GM12892 (cell line): ENCODE measurements around the gene C2CD2L. TPM values are rescaled to one million over a fixed set of nuclear protein-coding genes. Genes with fewer than 3 reads are reported as not detected.
A peak's percentile ranks its signal among the peaks of the same experiment; 100 is the strongest.
"Not testable (repeated sequence)": the region's sequence is repeated elsewhere in the genome, so short reads cannot be mapped to it uniquely, and the experiment has no call there.

Experiments used
- DNase-seq: peaks from one replicate; pipeline ENCODE4 v3.0.0; 2011; ENCODE audit not compliant: insufficient read length
- FAIRE-seq: peaks from 2 replicates; lab custom pipeline; 2011; peaks lifted over from hg19 to GRCh38; lab: Jason Lieb, UNC
- POLR2A ChIP-seq: IDR thresholded peaks from 2 replicates; pipeline ENCODE4 v1.6.1; 2011; ENCODE audit warnings: low read depth, low read length, control low read depth
- POLR2AphosphoS5 ChIP-seq: IDR thresholded peaks from 2 replicates; pipeline ENCODE4 v1.6.1; 2011; ENCODE audit warnings: low read depth, low read length, control low read depth
- TAF1 ChIP-seq: IDR thresholded peaks from 2 replicates; pipeline ENCODE4 v1.6.1; 2011; ENCODE audit warnings: low read depth, mild to moderate bottlenecking, control low read depth, low read length, borderline replicate concordance
- polyA plus RNA-seq: library from polyadenylated mRNA; unstranded; fragments of >200 nt; gene quantifications from one replicate; pipeline ENCODE4 v1.2.1, GENCODE V29; 2012; ENCODE audit warnings: missing spikeins, inconsistent platforms; ENCODE audit not compliant: missing spikeins

C2CD2L gene
- 4.0 TPM for polyA plus RNA-seq

GRCh38 chr11:119106564-119107537, at the start of gene C2CD2L:
Gene C2CD2L (plus strand): TSS chr11:119107344. CDS start chr11:119107742, 398 bp downstream.
- DNase-seq (peak; percentile 98), FAIRE-seq (peak; percentile 99)
- TF ChIP-seq POLR2A (peak; percentile 77), POLR2AphosphoS5 (peak; percentile 64; the same call in 1 of the 2 replicates), TAF1 (no peak)

- FAIRE-seq, DNase-seq: not testable (repeated sequence)
Measured at GRCh38 chr11:119059128-119059527, 48.0 kb upstream of the C2CD2L start.

GRCh38 chr11:119061256-119061655, 45.9 kb upstream of the C2CD2L start:
- no peak for TF ChIP-seq POLR2A
- TF ChIP-seq TAF1, result no peak
- TF ChIP-seq POLR2AphosphoS5, result no peak
- FAIRE-seq (no peak), DNase-seq (no peak)

GRCh38 chr11:119062779-119063178, 44.4 kb upstream of the C2CD2L start:
- TF ChIP-seq POLR2A (no peak), TAF1 (no peak), POLR2AphosphoS5 (no peak)
- FAIRE-seq, result no peak
- DNase-seq, result no peak

- FAIRE-seq (peak; percentile 80), DNase-seq (no peak)
- TF ChIP-seq POLR2A, result no peak
- TF ChIP-seq POLR2AphosphoS5, result no peak
- no peak for TF ChIP-seq TAF1
Measured at GRCh38 chr11:119065369-119065768, 41.8 kb upstream of the C2CD2L start.

DNA sequence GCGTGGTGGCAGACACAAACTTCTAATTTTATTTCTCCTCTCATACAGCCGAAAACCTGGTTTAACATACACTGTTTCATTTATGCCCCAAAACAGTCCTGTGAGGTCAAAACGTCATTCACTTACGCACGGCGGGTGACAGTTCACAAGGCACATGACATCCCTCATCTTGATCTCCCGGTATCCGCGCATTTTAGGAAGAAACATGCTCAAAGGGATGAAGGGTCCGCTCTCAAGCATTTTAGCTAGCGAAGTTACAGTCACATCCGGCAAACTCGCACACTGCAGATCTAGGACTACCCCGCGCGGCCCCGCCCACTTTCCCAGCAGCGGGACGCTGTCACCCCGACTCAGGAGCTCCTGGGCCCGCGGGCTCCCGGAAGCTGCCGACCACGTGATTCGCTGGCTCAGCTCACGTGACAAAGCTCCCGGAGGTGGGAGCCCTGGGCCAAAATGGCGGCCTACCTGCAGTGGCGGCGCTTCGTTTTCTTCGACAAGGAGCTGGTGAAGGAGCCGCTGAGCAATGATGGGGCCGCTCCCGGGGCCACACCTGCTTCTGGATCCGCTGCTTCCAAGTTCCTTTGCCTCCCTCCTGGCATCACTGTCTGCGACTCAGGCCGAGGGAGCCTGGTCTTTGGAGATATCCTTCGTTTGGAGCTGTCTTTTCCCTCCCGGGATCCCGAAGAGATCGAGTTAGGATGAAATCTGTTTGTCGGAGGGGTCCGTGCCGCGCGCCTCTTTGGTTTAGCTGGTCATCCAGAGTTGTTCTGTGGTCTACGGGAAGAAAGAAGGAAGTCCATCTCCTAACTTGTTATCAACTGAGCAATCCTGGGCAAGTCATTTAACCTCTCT, 39.5 kb upstream of the C2CD2L start, which contains the start of gene VPS11:
TSS of gene VPS11 (plus strand) at position 448 of the 852 bp plus-strand sequence. CDS start at position 454, 6 bp downstream.
- FAIRE-seq, result peak; percentile 93
- peak; percentile 85 for TF ChIP-seq POLR2A
- 0 out of 2 replicates have a peak, but pooled peaks have one; percentile 58 for TF ChIP-seq POLR2AphosphoS5
- peak; percentile 69; the same call in 1 of the 2 replicates for TF ChIP-seq TAF1
- DNase-seq, result peak; percentile 100

DNA sequence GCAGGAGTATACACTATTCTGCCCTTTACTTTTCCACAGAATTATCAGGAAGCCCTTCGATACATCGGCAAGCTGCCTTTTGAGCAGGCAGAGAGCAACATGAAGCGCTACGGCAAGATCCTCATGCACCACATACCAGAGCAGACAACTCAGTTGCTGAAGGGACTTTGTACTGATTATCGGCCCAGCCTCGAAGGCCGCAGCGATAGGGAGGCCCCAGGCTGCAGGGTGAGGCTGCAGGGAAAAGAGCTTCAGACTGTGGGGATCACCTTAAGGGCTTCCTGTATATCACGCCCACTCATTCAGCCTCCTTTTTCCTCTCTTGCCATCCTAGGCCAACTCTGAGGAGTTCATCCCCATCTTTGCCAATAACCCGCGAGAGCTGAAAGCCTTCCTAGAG, 29.3 kb upstream of the C2CD2L start:
- DNase-seq, result no peak
- TF ChIP-seq POLR2A (no peak), POLR2AphosphoS5 (no peak), TAF1 (no peak)
- no peak for FAIRE-seq

DNA sequence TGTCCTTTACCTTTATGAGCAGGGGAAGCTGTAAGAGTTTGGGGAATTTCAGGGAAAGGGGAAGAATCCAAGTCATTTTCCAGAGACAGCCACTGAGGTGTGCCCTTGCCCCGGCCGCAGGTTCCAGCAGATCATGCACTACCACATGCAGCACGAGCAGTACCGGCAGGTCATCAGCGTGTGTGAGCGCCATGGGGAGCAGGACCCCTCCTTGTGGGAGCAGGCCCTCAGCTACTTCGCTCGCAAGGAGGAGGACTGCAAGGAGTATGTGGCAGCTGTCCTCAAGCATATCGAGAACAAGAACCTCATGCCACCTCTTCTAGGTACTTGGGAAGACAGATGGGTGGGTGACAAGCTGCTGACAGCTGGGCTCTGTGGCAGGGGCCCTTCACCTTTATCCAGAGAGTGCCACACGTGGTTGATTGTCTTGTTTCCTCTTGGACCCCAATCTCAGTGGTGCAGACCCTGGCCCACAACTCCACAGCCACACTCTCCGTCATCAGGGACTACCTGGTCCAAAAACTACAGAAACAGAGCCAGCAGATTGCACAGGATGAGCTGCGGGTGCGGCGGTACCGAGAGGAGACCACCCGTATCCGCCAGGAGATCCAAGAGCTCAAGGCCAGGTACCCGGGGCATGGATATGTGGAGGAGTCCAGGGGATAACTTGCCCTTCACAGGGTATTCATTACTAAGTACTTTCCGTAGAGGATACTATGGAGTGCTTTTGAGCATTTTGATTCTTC, 28.3 kb upstream of the C2CD2L start:
- TF ChIP-seq TAF1, result no peak
- no peak for TF ChIP-seq POLR2A
- no peak for TF ChIP-seq POLR2AphosphoS5
- no peak for DNase-seq
- FAIRE-seq, result no peak

DNA sequence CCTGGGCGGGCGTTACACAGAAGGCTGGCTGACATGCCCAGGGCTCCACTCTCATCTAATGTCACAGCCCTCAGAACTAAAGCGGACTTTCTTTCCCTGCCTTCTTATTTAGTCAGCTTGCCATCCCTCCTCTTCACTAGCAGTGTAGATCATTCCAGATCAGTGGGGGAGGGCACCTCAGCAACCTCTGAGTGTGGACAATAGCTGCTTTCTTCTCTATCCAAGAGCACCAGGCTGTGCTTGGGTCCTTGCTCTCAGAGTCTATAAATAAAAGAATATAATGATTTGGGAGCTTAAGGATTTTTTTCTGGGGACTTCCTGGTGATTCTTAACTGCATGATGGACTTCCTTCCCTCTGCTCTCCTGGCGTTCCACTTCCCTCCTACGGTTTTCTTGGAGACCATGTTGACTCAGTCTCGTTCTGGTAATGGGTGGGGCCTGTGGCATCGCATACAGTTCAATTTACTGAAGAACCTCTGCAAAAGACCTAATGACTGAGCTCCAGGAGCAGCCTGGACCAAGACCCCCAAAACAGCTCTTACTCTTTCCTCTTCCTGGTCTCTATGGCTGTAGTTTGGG, 25.4 kb upstream of the C2CD2L start:
- FAIRE-seq (no peak), DNase-seq (no peak)
- TF ChIP-seq POLR2AphosphoS5 (no peak), POLR2A (no peak), TAF1 (no peak)
